ENCODE results near the gene EXOC6B.

The EXOC6B gene

DNA sequence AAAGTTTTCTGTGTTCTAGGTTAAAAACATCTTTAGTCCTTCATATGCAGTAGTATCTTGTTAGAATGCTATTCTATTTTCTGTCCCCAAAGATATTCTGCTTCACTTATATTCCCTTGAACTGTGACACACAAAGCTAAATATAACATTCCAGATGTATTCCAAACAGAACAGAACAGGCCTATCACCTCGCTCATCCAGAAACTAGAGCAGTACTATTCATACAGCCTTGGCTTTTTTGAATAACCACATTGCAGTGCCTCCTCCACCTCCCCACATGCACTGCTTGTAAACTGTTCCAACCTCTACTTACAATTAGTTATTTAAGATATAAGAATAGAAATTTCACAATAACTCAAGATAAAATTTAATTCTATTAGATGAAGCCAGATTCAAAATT lies 196.8 kb downstream of the EXOC6B start:
- CTCF ChIA-PET = no interaction called here

DNA sequence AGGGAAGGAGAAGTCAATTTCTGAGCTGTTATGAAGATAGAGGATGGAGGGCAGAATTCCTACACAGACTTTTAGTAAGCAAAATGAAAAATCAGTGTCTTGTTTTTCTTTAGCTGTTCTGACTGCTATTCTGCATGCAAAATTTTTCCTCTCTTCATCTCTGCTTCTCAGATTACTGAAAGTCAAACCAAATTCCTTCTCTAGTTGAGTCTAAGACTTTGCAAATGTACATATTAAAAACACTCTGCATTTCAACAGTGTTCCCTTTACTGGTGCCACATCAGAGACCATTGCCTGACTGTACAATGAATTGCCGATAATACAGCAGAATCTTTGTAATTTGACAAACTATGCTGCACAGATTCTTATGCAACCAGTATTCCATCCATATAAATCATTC lies 198.8 kb downstream of the EXOC6B start:
- TF ChIP-seq, protein P1, sequence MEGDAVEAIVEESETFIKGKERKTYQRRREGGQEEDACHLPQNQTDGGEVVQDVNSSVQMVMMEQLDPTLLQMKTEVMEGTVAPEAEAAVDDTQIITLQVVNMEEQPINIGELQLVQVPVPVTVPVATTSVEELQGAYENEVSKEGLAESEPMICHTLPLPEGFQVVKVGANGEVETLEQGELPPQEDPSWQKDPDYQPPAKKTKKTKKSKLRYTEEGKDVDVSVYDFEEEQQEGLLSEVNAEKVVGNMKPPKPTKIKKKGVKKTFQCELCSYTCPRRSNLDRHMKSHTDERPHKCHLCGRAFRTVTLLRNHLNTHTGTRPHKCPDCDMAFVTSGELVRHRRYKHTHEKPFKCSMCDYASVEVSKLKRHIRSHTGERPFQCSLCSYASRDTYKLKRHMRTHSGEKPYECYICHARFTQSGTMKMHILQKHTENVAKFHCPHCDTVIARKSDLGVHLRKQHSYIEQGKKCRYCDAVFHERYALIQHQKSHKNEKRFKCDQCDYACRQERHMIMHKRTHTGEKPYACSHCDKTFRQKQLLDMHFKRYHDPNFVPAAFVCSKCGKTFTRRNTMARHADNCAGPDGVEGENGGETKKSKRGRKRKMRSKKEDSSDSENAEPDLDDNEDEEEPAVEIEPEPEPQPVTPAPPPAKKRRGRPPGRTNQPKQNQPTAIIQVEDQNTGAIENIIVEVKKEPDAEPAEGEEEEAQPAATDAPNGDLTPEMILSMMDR (conservative IDR thresholded peaks at IDR 0.05; ENCODE audit: low read depth) = no peak
- H3K27ac ChIP-seq = no peak overlapping the region
- CTCF ChIA-PET = no interaction called here
- POLR2A ChIA-PET (ENCODE audit: low non-redundant PET) = no interaction called here
- DNase-seq (ENCODE audit: low spot score) = no peak

More for the DNA sequence above, 196.8 kb downstream of the EXOC6B start:
- TF ChIP-seq, protein P1 (conservative IDR thresholded peaks at IDR 0.05; ENCODE audit: low read depth) = no peak
- POLR2A ChIA-PET (ENCODE audit: low non-redundant PET) = no interaction called here
- no peak overlapping the region for H3K27ac ChIP-seq
- DNase-seq (ENCODE audit: low spot score) = no peak

DNA sequence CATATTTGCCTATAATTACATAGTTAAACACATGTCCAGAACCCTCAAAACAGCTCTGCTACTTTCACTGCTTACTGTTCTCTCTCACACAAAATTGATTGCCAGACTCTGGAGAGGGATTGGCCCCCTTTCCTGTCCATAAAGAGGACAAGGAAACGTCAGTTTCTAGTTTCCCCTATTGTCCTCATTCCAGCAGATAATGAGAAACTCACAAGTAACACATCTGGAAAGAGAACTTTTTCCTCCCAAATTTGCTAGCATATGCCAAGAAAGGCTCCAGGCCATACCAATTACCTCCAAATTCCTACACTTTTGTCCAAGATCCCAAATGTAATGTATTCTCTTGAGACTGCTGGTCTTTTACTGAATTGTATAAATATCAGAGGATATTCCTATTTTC lies 200.5 kb downstream of the EXOC6B start:
- no peak overlapping the region for H3K27ac ChIP-seq
- ChIA-PET CTCF (no interaction called here), POLR2A (ENCODE audit: low non-redundant PET) (no interaction called here)
- no peak for DNase-seq (ENCODE audit: low spot score)
- TF ChIP-seq, protein P1 (conservative IDR thresholded peaks at IDR 0.05; ENCODE audit: low read depth) = no peak

DNA sequence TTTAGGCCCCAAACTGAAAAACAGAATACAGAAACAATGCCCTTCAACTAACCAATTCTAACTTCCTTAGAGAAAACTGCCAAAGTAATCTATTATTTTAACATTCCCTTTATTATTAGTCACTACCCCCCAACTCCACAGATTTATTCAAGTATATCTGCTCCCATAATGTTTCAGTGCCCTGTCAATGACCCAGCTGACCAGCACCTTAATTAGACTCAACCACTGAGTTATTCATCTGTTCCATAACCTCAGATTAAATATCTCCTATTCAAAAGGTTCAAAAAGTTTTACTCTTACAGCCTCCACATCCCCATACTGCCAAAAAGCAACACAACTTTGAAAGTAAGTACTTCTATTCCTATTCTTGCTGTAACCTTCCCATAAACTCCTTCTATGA lies 202.4 kb downstream of the EXOC6B start:
- TF ChIP-seq, protein P1 (conservative IDR thresholded peaks at IDR 0.05; ENCODE audit: low read depth) = no peak
- H3K27ac ChIP-seq = no peak overlapping the region
- DNase-seq (ENCODE audit: low spot score) = no peak
- ChIA-PET POLR2A (ENCODE audit: low non-redundant PET) (no interaction called here), CTCF (interaction anchor here (0.6 to 1.0 kb wide), 2 partner anchors 17 to 487 kb away, joined by 4 read pairs; no protein-coding TSS in a partner anchor)

DNA sequence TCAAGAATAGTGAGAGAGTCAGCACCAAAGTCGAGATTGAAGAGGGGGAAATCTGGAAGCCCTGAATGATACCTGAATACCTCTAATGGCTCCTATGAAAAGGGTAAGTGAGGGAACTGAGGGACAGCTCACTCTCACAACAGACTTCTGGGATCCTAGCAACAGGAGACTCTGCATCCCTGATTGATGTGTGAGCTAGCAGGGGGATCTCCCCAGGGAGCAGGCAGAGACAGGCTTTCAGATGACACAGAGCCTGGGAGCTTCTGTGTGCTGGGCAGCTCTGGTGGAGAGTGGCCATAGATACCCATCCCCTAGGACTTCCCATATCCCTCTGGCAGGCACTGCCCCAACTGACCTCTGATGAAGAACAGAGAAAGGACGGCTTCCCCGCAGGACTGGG lies 206.2 kb downstream of the EXOC6B start:
- POLR2A ChIA-PET (ENCODE audit: low non-redundant PET) = no interaction called here

DNA sequence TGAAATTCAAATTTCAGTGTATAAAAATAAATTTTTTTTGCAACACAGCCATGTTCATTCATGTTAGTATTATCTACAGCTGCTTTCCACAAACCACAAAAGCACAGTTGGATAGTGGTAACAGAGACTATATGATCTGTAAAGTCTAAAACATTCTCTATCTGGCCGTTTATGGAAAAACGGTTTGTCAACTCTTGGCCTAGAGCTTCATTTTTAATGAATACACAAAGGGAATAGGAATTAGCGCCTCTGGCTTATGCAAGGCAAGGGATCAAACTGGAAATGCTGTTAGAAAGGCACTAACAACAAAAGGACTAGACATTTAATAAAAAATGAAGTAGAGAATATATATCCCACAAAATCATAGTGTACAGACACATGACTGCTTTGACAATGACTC lies 211.9 kb downstream of the EXOC6B start:
- TF ChIP-seq, protein P1 (conservative IDR thresholded peaks at IDR 0.05; ENCODE audit: low read depth) = no peak
- ChIA-PET CTCF (interaction anchor here (0.6 to 1.5 kb wide), 2 partner anchors 8 to 44 kb away, joined by 4 to 5 read pairs; no protein-coding TSS in a partner anchor), POLR2A (ENCODE audit: low non-redundant PET) (no interaction called here)
- no peak overlapping the region for H3K27ac ChIP-seq
- DNase-seq (ENCODE audit: low spot score) = no peak

More for the DNA sequence above, 206.2 kb downstream of the EXOC6B start:
- CTCF ChIA-PET = interaction anchor here (0.6 kb wide), 1 partner anchor 1192 kb away, joined by 3 read pairs; no protein-coding TSS in a partner anchor
- H3K27ac ChIP-seq = no peak overlapping the region
- TF ChIP-seq, protein P1 (conservative IDR thresholded peaks at IDR 0.05; ENCODE audit: low read depth) = no peak
- no peak for DNase-seq (ENCODE audit: low spot score)
